ENCODE results near the gene SSRP1.
A peak's percentile ranks its signal among the peaks of the same experiment; 100 is the strongest.
"Not testable (repeated sequence)": the region's sequence is repeated elsewhere in the genome, so short reads cannot be mapped to it uniquely, and the experiment has no call there.

SSRP1 gene

DNA sequence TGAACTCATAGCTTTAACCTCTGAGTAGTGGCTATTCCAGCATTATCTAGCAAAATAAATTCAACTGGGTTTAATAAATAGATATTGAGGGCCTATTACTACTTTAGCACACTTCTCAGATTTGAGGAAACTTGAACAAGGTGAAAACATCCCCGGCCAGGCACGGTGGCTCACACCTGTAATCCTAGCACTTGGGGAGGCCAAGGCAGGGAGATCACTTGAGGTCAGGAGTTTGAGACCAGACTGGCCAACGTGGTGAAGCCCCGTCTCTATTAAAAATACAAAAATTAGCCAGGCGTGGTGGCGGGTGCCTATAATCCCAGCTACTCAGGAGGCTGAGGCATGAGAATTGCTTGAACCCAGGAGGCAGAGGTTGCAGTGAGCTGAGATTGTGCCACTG, 1.2 kb upstream of the SSRP1 start:
- DNase-seq (ENCODE audit: low read depth, low spot score) = not testable (repeated sequence)

DNA sequence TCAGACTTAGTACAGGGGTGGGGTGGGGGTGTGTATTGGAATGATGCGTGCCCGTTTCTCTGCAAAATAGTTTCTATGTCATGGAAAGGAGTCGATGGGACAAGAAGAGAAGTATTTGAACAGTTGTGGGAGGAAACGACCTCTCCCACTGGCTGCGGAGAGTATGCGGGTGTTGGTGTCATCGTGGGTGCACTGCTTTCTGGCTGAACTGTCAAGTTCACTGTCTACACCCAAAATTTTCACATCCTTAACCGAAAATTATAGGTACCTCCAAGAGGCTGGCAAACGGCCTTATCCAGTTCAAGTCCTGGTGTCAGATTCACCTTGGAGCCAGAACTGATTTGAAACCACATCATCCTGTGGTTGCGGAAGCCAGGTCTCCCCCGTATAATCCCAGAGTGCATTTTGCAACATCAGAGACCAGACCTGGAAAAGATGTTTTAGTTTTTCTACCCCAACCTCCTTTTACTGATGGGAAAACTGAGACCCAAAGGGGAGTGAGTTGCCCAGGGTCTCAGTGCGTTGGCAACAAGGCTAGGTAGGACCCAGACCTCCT, 497 bp upstream of the SSRP1 start:
- DNase-seq (ENCODE audit: low read depth, low spot score) = no peak

DNA sequence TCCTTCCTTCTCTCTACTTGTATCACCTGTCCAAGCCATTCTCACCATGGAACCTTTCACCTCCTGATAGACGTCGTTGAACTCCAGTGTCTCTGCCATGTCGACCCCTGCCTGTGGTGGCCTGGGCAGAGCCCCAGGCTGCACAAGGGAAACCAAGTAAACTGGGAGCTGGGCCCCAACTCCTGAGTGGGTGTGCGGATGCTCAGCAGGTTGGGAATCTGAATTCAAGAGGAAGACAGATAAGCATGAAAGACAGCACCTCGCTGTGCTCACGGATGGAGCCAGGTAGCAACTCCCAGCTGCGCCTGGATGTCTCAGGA, 709 bp downstream of the SSRP1 start:
- no peak for DNase-seq (ENCODE audit: low read depth, low spot score)

DNA sequence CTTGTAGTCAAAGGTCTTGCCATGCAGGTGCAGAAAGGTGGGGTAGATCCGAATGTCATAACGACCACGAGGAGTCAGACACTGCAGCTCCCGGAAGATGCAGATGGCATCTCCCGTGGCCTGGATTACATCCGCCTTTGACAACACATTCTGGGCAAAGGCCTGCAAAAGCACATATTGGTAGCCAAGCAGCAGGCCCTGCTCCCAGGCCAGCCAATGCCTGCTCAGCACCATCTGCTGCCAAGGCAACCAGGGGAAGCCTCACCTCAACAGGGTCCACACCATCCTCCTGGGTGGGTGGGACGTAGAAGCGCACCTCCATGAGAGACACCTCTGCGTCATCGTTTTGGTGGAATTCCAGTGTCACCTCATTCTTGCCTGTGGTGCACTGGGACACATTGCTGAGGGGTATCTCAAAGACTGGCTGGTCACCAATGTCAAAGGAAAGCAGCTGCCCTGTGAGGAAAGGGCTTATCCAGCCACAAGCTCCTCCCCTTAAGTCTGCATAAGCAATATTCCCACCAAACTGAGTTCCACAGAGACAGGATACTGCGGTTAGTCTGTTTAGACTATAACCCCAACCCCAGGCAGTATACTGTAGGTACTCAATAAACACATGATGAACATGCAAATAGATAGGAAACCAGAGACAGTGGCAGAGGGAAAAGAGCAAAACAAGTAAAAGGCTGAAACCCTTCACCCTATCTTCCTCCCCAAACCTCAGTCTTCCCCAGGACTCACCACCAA, 2.8 kb downstream of the SSRP1 start:
- DNase-seq (ENCODE audit: low read depth, low spot score) = no peak

DNA sequence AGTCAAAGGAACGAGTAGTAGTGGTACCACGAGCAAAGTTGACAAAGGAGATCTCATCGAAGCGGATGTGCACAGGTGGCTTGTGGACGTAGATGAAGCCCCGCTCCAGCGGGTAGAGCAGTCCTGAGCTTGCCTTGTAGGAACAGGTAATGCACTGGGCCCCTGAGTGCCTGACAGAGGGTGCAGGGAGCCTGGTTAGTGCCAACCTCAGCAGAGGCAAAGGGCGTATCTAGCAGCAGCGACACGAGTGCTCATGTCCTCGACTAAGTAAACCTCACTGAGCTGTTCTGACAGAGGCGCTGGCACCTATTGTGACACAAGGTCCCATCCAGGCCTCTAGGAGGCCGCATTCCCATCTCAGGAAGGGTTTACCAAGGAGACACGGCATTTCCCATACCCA, 4.0 kb downstream of the SSRP1 start:
- DNase-seq (ENCODE audit: low read depth, low spot score) = no peak

DNA sequence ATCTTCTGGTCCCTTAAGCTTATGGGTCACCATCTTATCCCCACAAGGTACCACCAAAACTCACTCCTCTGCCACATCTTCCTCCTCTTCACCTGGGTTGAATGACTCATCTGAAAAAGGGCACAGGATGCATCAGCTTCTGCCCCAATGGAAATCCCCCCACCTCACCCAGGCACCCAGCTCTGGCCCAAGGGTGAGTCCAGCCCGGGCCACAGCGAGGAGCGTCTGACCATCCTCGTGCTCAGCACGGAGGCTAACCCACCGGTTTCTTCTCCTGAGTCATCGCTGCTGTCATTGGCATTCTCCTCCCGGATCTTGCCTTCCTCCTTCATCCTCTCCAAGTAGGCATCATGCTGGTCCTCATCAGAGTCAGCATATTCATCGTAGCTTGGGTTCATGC, 5.7 kb downstream of the SSRP1 start:
- DNase-seq (ENCODE audit: low read depth, low spot score) = no peak

DNA sequence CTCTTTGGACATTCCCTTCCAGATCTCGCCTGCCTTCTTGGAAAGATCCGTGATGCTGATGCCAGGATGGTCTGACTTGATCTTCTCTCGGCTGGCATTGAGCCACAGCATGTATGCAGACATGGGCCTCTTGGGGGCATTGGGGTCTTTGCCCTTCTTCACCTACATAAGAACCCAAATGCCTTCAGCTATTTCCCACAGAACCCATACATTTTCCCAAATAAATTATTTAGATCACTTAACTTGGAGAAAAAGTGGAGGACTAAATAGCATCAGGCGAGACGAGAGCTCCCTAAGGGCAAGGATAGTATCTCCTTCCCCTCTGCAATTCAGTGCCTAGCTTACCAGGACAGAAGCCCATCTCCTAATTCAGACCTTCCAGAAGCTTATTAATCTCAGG, 8.0 kb downstream of the SSRP1 start:
- no peak for DNase-seq (ENCODE audit: low read depth, low spot score)

DNA sequence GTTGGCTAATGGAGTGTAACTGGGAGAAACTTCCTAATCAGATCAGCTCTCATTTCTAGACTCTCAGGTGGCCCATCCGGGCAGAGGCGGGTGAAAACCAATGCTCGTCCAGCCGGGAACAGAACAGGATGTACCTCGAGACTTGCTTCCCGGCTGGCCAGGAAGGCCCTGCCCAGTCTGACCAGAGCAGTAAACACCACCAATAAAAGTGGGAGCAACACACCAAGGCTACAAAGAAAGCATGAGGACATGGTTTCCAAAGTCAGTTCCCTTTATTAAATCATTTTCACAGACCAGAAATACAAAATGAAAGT, 10.0 kb downstream of the SSRP1 start:
- no peak for DNase-seq (ENCODE audit: low read depth, low spot score)

DNA sequence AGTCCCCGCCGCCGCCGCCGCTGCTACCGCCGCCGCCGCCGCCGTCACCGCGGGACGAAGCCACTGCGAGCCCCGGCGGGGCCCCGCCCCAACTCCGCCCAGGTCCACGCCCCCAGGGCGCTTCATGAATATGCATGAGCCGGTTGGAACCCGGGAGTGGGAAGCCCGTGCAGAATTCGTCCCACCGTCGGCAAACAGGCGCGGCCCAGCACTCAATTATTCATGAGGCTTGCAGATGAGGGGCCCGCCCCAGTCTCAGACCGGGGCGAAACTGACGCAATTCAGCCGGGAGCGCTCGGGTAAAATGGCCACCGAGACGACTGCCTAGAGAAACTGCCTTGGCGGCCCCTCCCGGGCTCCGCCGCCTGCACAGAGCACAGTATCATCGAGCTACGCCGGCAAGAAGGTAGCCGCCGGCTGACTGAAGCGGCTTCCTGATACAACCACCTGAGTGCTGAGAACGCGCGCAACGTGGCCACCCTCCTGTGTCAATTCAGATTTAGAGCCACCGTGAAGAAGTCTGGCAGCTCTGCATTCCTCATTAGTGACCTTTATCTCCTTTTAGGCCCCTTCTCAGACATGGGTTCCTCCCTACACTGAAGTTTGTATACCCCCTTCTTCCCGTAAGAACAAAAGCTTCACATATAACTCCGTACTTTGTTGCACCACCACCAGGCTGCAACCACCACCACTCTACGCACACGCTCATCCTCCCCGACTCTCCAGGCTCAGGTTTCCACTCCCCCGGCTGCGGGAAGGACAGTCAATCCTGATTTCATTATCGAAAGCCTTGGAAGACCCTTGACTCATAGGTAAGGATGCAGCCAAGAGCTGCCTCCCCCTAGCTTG, 10.6 kb downstream of the SSRP1 start, which contains the start of gene TNKS1BP1:
Gene TNKS1BP1 (minus strand): TSS at position 67 of the 849 bp plus-strand sequence. CDS start 3,067 bp downstream, outside the sequence.
- peak; percentile 81 for DNase-seq (ENCODE audit: low read depth, low spot score)

DNA sequence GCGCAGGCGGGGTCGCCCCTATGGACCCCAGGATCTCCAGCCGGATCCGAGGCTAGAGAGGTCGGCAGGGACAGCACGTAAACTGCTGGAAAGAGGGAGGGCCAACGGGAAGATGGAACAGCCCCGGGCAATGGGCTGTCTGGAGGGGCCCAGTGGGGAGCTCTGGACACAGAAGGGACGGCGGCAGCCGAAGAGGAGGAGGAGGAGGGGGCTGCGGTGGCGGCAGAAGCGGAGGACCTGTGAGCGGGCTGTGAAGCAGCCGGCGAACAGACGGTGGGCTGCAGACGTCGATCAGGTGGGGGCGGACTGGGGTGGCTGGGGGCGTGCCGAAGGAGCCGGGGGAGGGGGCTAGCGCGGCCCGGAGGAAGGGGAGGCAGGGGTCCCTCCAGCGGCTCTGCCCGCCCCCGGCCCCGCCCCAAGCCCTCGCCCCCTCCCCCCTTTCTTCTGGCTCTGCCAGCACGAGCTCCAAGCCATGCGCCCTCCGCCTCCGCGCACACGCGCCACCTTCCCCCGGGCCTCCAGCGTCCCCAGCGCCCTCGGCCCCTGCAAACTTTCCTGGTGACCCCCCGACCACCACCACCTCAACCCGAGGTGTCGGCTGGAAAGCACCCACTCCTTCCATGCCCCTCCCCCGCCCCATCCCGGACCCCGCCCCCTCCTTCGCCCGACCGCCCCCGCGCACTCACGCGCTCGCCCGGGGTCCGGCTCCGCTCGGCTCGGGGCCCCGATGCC, 11.4 kb downstream of the SSRP1 start:
- no peak for DNase-seq (ENCODE audit: low read depth, low spot score)

DNA sequence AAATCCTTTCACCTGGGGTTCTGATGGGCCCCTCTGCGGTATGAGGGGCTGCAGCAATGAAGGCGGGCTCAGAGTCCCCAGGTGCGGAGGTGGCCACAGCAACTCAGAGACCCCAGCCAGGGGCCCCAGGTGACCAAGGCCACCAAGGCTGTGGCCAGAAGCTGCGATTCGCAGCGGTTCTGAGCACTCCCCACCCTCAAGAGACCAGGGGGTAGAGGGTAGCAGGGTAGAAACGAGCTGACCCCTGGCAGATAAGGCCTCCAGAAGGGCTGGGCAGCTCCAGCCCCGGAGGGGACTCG, 11.9 kb downstream of the SSRP1 start:
- DNase-seq (ENCODE audit: low read depth, low spot score) = no peak

DNA sequence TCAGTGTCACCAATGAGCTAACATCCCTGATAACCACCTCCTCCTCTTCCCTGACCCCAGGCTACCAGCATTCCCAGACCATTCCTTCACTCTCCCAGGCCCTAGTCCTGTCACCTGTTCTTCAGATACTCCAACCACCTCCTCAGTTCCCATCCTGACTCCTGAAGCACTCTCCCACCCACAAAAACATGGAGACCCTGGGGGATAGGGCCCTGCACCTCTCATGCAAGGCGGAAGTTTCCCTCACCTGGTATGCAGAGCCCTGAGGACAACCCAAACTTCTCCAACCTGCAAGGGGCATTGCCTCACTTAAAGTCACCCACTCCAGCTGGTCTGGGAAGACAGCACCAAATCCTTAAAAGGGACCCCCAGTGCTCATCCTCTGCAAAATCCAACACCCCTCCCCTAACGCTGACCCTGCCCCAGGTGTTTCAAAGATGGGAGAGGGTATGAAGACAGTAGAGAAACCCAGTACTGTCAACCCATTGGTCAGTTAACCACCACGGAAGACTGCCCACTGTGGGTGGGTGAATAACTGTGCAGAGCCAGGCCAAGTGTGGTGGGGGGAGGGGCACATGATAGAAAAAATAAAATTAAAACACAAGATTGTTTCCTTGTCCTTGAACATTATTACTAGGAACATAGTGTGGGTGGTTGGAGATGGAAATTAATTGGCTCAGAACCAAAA, 12.4 kb downstream of the SSRP1 start:
- no peak for DNase-seq (ENCODE audit: low read depth, low spot score)

DNA sequence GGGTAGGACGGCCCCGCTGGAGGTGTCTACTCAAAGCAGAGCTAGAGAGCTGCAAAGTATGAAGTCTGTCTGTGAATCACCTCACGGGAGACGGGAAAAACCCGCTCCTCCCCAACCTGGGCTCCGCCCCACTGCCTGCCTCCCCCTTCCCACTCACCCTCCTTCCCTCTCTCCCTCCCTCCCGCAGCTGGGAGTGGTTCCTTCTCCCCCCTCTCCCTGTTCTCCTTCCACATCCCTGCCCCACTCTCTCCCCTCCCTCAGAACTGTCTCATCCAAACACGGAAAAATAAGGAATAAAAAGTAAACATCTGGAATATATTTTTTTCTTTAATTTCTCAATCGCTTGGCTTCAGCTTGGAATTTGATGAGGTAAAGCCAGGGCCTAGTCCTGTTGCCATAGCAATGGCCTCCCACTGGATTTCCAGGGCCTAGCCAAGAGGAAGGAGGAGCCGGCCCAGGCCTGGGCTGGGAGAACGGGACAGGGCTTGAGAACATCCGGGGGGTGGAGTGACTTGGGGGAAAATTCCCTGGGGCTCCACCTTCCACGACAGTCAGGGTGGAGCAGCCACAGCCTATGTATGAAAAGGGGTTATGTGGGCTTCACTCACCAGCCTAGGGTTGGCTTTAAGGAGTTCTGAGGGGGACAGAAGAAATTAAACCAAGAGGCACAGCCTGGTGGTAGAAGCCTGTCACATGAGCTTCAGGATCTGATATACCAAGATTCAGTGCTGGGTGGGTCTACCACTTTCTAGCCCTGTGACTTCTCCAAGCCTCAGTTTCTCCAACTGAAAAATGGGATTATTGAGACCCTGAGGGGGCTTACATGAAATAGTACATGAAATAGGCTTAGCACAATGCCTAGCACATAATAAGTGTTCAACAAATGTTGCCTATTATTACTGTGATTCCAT, 13.2 kb downstream of the SSRP1 start:
- DNase-seq (ENCODE audit: low read depth, low spot score) = no peak

DNA sequence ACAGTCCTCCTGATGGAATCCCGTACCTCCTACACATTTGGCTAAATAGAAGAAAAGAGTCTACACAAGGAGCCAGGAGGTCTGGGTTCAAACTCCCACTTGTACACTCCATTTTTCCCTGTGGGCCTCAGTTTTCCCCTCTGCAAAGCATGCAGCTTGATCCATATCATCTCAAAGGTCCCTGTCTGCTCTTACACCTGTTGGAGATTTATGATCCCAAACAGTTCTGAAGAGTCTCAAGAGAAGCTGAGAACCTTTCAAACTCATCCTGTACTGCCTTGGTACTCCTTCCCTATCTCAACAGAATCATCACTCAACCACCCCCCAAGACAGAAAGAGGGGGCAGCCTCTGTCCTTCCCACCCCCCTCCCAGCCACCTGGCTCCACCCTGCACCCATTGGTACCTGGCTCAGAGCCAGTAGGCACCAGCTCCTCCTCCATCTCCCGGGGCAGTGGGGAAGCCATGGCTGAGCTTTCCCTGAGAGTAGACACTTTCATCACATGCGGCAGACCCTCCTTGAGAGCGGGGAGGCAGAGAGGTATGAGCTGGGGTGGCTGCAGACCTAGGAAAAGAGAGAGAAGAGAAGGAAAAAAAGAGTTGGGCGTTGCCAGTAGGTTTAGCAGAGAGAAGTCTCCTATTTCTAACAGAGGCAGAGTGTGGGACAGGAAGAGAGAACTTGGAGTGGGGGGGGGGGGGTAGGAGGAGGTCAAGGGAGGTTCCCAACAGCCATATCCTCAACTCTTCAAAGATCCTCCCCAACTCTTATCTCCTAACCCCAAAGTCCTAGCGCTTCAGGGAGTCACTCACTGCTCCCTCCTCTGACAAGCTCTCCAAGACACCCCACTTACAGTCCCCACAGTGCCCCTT, 14.1 kb downstream of the SSRP1 start:
- no peak for DNase-seq (ENCODE audit: low read depth, low spot score)

DNA sequence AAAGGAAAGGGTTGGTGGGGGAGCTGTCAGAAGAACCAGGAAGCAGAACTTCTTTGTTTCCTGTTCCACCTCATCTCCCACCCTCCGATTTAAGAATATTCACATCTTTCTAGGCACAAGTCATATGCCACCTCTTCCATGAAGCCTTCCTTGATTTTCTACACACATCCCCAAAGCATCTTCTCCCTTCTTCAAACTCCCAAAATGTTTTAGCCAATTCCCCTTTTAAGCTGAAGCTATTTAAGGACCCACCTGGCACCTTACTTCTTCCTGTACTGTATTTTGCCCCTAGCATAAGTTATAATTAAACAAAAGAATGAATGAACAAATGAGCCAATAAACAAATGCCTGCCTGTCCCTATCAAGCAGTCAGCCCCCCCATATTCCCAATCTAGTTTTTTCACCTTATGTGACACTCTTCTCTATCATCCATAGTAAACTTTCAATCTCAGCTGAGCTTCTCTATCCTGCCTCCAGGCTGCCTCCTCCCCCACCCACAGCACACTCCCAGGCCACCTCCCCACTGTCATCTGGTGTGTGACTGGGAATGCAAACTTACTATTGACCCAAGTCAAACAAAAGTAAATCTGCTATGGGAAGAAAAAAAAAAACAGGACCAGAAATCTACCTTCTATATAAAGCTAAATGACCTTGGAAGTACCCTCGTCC, 14.8 kb downstream of the SSRP1 start:
- no peak for DNase-seq (ENCODE audit: low read depth, low spot score)

DNA sequence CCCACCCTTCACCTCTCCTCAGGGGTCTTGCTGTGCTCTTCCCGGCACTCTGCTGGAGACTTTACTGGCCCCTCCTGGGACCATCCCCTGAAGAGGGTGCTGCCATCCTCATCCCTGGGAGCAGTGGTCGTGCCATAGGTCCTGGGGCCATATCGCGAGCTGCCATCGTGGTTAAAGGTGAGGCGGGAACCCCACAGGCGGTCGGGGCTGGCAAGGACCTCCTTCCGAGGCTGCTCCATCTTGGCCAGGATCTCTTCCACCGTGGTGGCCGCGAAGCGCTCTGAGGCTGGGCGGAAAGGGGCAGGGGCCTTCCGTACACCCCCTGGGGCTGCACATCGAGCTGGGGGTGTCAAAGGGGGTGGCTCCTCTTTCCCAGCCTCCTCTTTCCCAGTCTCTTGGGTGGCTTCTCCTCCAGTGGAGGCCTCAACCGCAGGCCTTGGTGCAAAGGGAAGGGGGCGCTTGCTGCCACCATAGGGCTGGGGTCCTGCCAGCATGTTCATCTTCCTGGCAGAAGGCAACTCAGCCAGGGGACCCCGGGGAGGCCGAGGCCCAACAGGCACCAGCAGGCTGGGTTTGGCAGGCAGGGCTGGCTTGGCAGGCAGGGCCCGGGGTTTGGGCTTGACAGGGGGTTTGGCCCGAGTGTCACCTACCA, 15.5 kb downstream of the SSRP1 start:
- DNase-seq (ENCODE audit: low read depth, low spot score) = no peak

DNA sequence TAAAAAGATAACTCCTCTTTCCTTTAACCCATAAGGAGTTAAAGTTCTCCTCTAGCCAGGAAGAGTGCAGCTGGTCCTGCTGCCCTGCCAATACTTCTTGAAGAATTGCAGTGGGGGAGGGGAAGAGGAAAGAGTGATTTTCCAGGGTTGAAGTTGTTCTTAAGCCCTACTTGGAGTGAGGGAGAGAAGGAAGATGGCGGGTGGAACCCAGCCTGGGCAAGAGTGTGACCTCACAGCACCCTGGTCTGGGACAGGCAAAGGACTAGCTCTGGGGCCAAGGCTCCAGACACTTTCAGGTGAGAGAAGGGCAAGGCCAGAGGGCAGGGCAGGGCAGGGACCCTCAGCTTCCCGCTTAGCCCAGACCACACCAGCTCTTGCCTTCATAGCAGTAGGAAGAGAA, 17.5 kb downstream of the SSRP1 start:
- DNase-seq (ENCODE audit: low read depth, low spot score) = no peak

DNA sequence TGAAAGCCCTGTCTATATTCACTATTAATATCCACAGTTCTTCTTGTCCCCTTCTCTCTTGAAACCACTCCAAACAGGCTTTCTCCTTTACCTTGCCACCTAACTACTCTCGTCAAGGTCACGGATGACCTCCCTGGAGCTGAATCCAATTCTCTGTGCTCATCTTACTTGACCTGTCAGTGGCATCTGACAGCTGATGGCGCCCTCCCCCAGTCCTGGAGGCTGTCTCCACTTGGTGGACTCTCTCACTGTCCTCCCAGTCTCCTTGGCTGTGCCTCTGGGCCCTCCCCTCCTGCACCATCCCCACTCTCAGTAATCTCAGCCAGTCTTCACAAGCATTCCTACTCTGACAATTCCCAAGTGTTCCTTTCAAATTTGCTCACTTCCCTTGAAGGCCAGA, 19.7 kb downstream of the SSRP1 start:
- no peak for DNase-seq (ENCODE audit: low read depth, low spot score)

DNA sequence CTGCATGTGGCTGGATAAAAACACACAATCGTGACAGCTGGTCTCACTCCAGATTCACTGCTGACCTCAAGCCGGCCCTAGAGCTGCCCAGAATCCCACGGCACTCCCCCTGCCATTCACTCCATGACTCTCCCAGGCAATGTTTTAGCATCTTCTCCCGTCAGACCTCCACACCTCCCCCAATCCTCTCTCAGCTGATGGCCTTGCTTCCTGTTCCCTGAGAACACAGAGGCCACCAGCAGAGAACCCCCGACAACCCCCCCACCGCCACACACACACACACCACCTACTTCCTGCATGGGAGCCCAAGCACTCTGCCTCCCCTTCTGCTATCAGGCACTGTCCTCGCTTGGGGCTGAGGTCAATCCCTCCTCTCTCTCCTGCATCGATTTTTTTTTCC, 20.2 kb downstream of the SSRP1 start:
- DNase-seq (ENCODE audit: low read depth, low spot score) = no peak
